ENCODE results near the gene ZNF3. TPM values are rescaled to one million over a fixed set of nuclear protein-coding genes. Genes with fewer than 3 reads are reported as not detected.

The ZNF3 gene
- total and polyA plus RNA-seq, 12 donors: 13.2 to 47.3 (median 22.4) TPM

DNA sequence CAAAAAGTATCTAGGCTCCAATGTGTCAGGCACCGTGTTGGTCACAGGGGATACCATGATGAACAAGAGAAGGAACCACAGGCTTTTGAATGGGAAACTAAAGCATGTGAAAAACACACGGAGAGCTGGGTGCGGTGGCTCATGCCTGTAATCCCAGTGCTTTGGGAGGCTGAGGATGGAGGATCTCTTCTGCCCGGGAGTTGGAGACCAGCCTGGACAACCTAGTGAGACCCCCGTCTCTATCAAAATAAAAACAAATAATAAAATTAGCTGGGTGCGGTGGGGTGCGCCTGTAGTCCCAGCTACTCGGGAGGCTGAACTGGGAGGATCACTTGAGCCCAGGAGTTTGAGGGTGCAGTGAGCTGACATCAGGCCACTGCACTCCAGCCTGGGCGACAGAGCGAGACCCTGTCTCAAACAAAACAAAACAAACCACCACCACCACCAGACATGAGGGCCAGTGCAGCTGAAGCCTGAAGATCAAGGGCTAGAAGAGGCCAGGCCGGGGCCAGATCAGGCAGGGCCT, 6.6 kb upstream of the ZNF3 start:
- H3K27me3 ChIP-seq: no peaks in the 10 kb centered on the region
- intact Hi-C loops (cut with DNase I): no loop called here
- no peak for DNase-seq
- TF ChIP-seq, protein P1, sequence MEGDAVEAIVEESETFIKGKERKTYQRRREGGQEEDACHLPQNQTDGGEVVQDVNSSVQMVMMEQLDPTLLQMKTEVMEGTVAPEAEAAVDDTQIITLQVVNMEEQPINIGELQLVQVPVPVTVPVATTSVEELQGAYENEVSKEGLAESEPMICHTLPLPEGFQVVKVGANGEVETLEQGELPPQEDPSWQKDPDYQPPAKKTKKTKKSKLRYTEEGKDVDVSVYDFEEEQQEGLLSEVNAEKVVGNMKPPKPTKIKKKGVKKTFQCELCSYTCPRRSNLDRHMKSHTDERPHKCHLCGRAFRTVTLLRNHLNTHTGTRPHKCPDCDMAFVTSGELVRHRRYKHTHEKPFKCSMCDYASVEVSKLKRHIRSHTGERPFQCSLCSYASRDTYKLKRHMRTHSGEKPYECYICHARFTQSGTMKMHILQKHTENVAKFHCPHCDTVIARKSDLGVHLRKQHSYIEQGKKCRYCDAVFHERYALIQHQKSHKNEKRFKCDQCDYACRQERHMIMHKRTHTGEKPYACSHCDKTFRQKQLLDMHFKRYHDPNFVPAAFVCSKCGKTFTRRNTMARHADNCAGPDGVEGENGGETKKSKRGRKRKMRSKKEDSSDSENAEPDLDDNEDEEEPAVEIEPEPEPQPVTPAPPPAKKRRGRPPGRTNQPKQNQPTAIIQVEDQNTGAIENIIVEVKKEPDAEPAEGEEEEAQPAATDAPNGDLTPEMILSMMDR (IDR thresholded peaks at IDR 0.05): no peak
- H3K4me3 ChIP-seq: peak overlapping the region in 2 of 4 donors; percentile 80 to 83
- H3K27ac ChIP-seq: peak overlapping the region in 4 of 5 donors; percentile 72 to 88 (median 82)
- 76 to 81% (median 79%) methylated on average over 9 to 11 of the region's 11 CpGs for WGBS, 4 donors
- H3K4me1 ChIP-seq (replicated peaks in 1 of 2): peaks cover 9 to 27% of the 10 kb centered on the region in 2 donors
- H3K36me3 ChIP-seq (replicated peaks in 1 of 2): peaks cover 0 to 28% of the 10 kb centered on the region in 2 donors
- H3K9me3 ChIP-seq (replicated peaks in 1 of 3): no peaks in the 10 kb centered on the region

DNA sequence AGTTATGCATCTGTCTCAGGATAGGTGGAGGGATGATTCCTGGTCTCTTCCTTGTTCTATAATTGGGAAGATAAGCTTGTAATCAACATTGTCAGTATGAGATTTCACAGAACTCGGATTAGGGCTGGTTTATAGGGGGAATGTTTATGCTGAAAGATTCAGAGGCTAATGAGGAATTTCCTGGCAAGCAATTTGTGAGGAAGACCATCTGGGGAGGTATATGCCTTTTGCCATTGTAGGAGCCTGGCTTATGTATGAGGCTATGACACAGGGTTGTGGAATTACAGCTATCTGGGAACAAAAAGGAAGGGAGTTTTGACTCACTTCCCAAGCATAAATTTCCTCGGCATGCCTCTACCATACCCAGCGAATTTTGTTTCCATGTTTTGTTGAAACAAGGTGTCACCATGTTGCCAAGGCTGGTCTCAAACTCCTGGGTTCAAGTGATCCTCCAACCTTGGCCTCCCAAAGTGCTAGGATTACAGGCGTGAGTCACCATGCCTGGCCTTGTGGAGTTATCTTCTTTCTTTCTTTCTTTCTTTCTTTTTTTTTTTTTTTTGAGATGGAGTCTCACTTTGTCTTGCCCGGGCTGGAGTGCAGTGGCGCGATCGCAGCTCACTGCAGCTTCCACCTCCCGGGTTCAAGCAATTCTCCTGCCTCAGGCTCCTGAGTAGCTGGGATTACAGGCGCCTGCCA, 5.7 kb upstream of the ZNF3 start:
- H3K27ac ChIP-seq: peak overlapping the region in 2 of 5 donors; percentile 26 to 46
- intact Hi-C loops (cut with DNase I): no loop called here

DNA sequence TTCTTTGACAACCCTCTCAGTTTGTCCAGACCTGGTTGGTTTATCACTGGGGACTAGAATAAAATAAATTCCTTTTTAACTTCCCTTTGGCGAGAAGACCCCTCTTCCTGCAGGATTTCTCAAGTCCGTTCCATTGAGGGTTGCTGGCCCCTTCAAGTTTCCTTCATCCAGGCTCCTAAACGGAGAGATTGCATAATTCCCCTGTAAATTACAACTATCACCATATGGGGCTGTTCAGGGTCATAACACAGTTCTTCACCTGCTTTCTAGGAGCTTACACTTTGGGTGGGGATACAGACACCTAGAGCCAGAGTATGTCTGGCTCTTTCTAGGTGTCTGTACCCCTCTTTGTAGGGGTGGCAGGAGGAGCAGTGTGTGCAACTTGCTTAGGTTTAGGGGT, 4.0 kb upstream of the ZNF3 start:
- peaks cover 21 to 41% of the 10 kb centered on the region in 2 donors for H3K4me1 ChIP-seq (replicated peaks in 1 of 2)

More for the DNA sequence above, 5.7 kb upstream of the ZNF3 start:
- Histone ChIP-seq H3K4me3 (no peak overlapping the region), H3K27me3 (no peaks in the 10 kb centered on the region), H3K36me3 (replicated peaks in 1 of 2) (peaks cover 0 to 18% of the 10 kb centered on the region in 2 donors), H3K4me1 (replicated peaks in 1 of 2) (peaks cover 12 to 34% of the 10 kb centered on the region in 2 donors), H3K9me3 (replicated peaks in 1 of 3) (no peaks in the 10 kb centered on the region)
- 54 to 71% (median 60%) methylated on average over 10 of the region's 10 CpGs for WGBS, 4 donors
- TF ChIP-seq, protein P1 (IDR thresholded peaks at IDR 0.05): no peak
- TF ChIP-seq POLR2A (IDR thresholded peaks at IDR 0.05): no peak
- peak in 2 of 7 donors; percentile 50 to 56 for DNase-seq

DNA sequence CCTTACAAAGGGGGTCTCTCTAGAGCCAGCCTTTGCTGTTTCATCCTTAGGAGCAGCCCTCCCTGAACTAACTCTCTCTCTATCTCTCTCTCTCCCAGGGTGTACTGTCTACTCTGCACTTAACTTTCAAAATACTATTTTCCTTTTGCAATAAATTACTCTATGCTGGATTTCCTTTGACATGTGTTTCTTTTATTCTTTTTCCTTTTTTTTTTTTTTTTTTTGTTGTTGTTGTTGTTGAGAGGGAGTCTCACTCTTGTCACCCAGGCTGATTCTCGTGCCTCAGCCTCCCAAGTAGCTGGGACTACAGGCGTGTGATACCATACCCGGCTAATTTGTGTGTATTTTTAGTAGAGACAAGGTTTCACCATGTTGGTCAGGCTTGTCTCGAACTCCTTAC, 1.5 kb upstream of the ZNF3 start:
- intact Hi-C loops (cut with DNase I): no loop called here
- WGBS, 4 donors: 61 to 67% (median 65%) methylated on average over 4 of the region's 4 CpGs
- no peaks in the 10 kb centered on the region for H3K9me3 ChIP-seq (replicated peaks in 1 of 3)
- TF ChIP-seq POLR2A (IDR thresholded peaks at IDR 0.05): no peak
- TF ChIP-seq, protein P1 (IDR thresholded peaks at IDR 0.05): no peak
- H3K27ac ChIP-seq: peak overlapping the region in 2 of 5 donors; percentile 79 to 94
- no peak overlapping the region for H3K4me3 ChIP-seq
- DNase-seq: no peak
- no peaks in the 10 kb centered on the region for H3K27me3 ChIP-seq
- peaks cover 16 to 37% of the 10 kb centered on the region in 2 donors for H3K4me1 ChIP-seq (replicated peaks in 1 of 2)
- peaks cover 0 to 6% of the 10 kb centered on the region in 2 donors for H3K36me3 ChIP-seq (replicated peaks in 1 of 2)

More for the DNA sequence above, 4.0 kb upstream of the ZNF3 start:
- Histone ChIP-seq H3K9me3 (replicated peaks in 1 of 3) (no peaks in the 10 kb centered on the region), H3K27ac (no peak overlapping the region), H3K4me3 (no peak overlapping the region), H3K27me3 (no peaks in the 10 kb centered on the region), H3K36me3 (replicated peaks in 1 of 2) (peaks cover 0 to 1% of the 10 kb centered on the region in 2 donors)
- no peak for TF ChIP-seq POLR2A (IDR thresholded peaks at IDR 0.05)
- TF ChIP-seq, protein P1 (IDR thresholded peaks at IDR 0.05): no peak
- intact Hi-C loops (cut with DNase I): no loop called here
- 39 to 64% (median 54%) methylated on average over 3 of the region's 3 CpGs for WGBS, 4 donors
- DNase-seq: no peak

Measured in adrenal gland (tissue), 12 donors.